ENCODE measurements around the gene CPED1.

GRCh38 chr7:120981117-120981516 is 7.4 kb upstream of the CPED1 start:
- TF ChIP-seq CTCF (IDR thresholded peaks at IDR 0.05) (no peak), POLR2A (IDR thresholded peaks at IDR 0.05) (no peak)

All from body of pancreas (tissue), 4 donors.